Measurements from ENCODE around the gene COLEC12.
A peak's percentile ranks its signal among the peaks of the same experiment; 100 is the strongest.

COLEC12 gene

GRCh38 chr18:404061-404636 is 96.4 kb downstream of the COLEC12 start:
- DNase-seq (ENCODE audit: low read depth), result no peak
- no peak for TF ChIP-seq CTCF (conservative IDR thresholded peaks at IDR 0.05; ENCODE audit: low read depth, low read length)
- no peak overlapping the region for H3K4me3 ChIP-seq (ENCODE audit: low read depth, low read length)

DNA sequence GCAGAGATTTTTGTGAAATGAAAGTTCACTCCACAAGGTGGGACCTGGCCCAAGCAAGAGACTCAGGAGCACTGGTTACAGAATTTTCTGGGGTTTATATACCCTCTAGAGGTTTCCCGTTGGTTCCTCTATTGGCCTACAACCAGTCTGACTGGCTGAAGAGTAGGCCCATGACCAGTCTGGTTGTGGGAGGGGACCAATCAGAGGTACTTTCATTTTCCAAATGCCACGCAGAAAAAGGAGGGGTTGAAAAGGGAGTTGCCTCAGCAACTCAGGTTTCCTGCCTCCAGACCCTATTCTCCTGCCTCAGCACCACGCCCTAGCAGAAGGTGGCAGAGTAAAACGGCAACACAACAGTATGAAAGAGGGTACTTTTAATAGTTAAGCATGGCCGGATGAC is 98.4 kb downstream of the COLEC12 start:
- H3K4me3 ChIP-seq (ENCODE audit: low read depth, low read length), result no peak overlapping the region
- TF ChIP-seq CTCF (conservative IDR thresholded peaks at IDR 0.05; ENCODE audit: low read depth, low read length), result no peak
- DNase-seq (ENCODE audit: low read depth), result no peak

DNA sequence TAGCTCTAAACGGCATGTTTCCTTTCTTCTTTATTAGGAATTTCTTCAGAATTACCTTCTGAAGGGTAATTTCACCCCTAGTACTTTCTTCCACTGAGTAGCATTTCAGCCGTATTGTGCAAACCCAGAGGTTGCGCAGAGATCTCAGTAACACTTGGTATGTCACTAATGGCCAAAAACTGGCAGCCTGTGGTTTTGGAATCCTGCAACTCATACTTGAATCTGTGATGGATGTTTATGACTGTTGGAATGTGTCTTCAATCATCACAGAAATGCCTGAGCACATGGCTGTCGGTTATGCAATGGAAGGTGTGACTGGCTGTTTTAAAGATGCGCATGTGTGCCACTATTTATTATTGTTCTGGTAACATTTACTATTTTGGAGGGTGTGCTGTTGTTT is 100.0 kb downstream of the COLEC12 start:
- TF ChIP-seq CTCF (conservative IDR thresholded peaks at IDR 0.05; ENCODE audit: low read depth, low read length), result no peak
- no peak overlapping the region for H3K4me3 ChIP-seq (ENCODE audit: low read depth, low read length)
- DNase-seq (ENCODE audit: low read depth), result peak; percentile 95

GRCh38 chr18:399631-400135 is 100.8 kb downstream of the COLEC12 start:
- H3K4me3 ChIP-seq (ENCODE audit: low read depth, low read length), result no peak overlapping the region
- no peak for TF ChIP-seq CTCF (conservative IDR thresholded peaks at IDR 0.05; ENCODE audit: low read depth, low read length)
- DNase-seq (ENCODE audit: low read depth), result no peak

DNA sequence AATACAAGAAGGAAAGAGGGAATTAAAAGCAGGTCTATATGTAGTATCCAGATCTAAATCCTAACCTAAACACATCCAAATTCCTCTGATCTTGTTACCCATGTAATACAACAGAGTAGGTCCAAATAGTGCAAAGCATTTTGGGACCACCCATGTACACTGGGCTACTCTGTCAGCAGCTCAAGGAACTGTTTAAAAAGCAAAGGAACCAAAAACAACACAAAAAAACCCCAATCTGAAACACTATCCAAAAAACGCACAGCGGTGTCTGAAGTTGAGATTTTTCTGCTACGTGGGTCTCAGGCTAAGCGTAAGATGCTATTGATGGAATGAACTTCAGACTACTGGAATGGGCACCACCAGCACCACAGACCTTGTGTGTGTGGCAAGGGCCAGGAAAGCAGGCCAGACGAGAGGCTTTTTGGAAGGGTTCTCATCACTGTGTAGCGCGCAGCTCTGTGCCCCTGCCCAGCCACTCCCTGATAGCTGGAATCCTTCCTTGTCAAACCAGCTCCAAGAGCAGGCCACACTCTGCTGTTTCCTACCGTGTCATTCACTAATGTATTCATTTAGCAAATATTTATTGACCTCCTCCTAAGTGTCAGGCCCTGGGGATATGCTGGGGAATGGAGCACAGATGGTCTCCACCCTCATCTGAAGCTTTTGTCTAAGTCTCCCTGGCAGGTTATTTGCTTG is 101.4 kb downstream of the COLEC12 start:
- no peak overlapping the region for H3K4me3 ChIP-seq (ENCODE audit: low read depth, low read length)
- no peak for DNase-seq (ENCODE audit: low read depth)
- TF ChIP-seq CTCF (conservative IDR thresholded peaks at IDR 0.05; ENCODE audit: low read depth, low read length), result no peak

GRCh38 chr18:396556-396955 is 103.9 kb downstream of the COLEC12 start:
- no peak for TF ChIP-seq CTCF (conservative IDR thresholded peaks at IDR 0.05; ENCODE audit: low read depth, low read length)
- DNase-seq (ENCODE audit: low read depth), result no peak
- H3K4me3 ChIP-seq (ENCODE audit: low read depth, low read length), result no peak overlapping the region

DNA sequence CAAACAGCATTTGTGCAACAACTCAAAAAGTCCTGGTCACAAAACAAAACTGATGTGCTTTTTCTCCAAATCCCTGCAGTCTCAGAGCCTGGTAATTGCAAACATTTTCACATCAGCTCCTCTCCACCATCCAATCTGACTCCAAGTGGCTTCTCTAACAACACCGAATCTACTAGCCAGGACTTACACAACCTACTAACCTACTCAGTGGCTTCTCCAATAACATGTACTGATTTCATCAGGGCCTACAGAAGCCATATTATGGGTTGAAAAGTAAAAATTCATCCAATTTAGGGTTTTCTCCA is 104.3 kb downstream of the COLEC12 start:
- no peak overlapping the region for H3K4me3 ChIP-seq (ENCODE audit: low read depth, low read length)
- TF ChIP-seq CTCF (conservative IDR thresholded peaks at IDR 0.05; ENCODE audit: low read depth, low read length), result no peak
- DNase-seq (ENCODE audit: low read depth), result peak; percentile 17

Measured in choroid plexus epithelial cell (primary cell).